GM18868 (cell line): ENCODE measurements around the gene CLMP.
"Not testable (repeated sequence)": the region's sequence is repeated elsewhere in the genome, so short reads cannot be mapped to it uniquely, and the experiment has no call there.

Experiments
- ATAC-seq: cut with Tn5 transposase; IDR thresholded peaks from one replicate; pipeline ENCODE4 v1.9.1; 2021; ENCODE audit warnings: mild to moderate bottlenecking, moderate library complexity; ENCODE audit not compliant: unreplicated experiment

Gene CLMP

GRCh38 chr11:123143476-123143875, 51.6 kb downstream of the CLMP start:
- ATAC-seq, result no peak

GRCh38 chr11:123139206-123139605, 55.8 kb downstream of the CLMP start:
- no peak for ATAC-seq

DNA sequence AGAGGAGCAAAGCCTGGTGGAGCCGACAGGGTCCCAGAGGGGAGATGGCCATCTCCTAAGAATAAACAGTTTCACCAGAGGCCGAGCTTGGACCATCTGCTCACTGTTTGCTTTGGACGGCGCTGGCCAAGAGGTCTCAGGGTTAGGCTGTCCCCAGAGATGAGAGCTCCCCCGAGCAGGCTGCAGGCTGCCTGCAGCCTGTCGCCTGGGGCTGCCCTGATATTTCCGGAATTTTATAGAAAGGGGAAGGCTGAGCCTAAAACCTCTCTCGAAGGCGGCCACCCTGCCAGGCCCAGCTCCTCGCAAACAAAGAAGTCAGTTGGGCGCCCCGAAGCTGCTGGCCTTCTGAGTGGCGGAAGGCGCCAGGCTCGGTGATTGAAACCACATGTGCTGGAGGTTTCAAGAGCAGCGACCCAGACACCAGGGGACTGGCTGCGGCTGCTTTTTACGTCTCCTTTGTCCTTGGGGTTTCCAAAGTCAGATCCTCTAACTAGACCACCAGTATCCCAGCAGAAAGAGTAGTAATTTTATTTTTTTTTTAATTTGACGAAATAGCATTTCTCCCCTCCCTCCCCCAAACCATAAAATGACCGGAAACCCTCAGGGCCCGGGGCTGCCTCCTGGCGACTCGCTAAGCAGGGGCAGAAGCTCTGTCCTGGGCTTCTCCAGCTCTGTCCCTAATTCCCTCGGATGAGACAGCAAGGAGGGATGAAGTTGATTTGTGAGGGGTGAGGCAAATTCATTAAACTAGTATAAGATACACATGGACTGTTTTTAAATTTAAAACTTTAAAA, 57.4 kb downstream of the CLMP start:
- ATAC-seq, result no peak

DNA sequence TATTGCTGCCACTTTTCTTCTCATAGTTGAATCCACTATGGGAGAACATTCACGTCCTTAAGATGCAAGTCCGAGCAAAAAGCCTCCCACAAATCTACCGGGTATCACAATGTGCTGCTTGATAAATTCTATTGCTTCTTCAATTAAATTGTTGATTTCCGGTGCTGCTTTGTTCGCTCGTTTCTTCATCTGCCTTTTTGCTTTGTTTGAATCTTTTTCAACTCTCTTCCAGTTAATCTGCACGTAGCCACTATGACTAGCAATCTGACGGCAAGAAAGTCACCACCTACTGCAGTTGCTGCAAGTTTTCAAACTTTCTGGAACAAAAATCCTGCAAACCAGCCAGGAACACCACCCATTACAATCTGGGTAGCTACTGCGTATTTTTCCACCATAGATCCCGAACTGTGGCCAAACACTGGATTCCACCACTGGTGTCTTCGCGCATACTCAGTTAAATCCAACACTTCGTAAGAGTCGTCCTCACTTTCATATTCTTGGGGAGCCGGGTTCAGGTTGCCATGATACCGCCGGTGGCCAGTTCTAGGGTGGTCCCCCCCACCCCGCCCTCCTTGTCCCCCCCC, 59.1 kb downstream of the CLMP start:
- ATAC-seq, result no peak

DNA sequence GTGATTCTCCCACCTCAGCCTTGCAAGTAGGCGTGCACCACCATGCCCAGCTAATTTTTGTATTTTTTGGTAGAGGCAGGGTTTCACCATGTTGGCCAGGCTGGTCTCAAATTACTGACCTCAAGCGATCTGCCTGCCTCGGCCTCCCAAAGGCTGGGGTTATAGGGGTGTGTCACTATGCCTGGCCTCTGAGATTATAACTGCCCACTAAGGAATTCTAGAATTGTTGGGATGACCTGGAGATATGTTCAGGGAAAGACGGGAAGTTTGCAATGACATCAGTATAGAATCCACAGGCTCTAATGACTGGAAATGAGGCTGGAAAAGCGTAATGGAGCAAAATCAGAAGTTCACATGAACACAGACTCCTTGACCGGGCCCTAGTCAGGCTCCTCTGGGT, 62.2 kb downstream of the CLMP start:
- no peak for ATAC-seq

DNA sequence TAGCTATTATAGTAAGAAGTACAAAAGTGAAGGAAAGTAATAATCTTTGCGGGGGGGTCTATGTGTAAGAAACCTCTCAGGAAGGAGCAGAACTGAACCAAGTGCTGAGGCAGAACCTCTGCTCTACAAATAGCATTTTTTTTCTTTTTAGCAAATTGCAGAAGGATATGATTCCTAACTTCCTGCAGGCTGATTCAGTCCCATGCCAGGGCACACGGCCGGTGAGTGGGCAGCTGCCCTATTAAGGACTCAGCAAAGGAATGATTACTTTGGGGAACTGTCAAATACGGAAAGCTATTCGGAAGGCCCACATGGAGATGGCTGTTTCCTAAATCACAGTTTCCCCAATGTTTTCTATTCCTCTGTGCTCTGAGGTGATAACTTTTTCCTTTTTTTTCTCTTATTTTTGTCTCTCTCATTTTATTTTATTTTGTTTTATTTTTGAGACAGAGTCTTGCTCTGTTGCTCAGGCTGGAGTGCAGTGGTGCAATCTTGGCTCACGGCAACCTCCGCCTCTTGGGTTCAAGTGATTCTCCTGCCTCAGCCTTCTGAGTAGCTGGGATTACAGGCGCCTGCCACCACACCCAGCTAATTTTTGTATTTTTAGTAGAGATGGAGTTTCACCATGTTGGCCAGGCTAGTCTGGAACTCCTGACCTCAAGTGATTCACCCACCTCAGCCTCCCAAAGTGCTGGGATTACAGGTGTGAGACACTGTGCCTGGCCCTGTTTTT, 62.8 kb downstream of the CLMP start:
- not testable (repeated sequence) for ATAC-seq

GRCh38 chr11:123129920-123130319, 65.1 kb downstream of the CLMP start:
- no peak for ATAC-seq

DNA sequence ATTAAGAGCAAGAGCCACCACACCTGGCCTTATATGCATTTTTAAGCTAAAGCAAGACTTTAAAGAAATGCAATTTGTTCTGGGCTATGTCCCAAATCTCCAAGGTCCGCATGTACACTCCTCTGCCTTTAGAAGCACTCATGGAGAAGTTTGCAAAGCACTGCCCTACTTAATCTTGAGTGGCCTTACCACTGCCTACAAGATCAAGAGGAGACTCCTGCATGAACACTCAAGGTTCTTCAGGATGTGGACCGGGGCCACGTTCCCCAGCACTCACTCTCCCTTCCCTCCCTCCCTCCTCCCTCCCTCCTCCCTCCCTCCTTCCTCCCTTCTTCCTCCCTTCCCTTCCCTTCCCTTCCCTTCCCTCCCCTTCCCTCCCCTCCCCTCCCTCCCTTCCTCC, 69.9 kb downstream of the CLMP start:
- no peak for ATAC-seq

- no peak for ATAC-seq
These were observed 72.2 kb downstream of the CLMP start for GRCh38 chr11:123122852-123123251.

GRCh38 chr11:123122341-123122740, 72.7 kb downstream of the CLMP start:
- ATAC-seq, result no peak

- no peak for ATAC-seq
These were observed 78.6 kb downstream of the CLMP start for GRCh38 chr11:123116486-123116885.

GRCh38 chr11:123111465-123111864, 83.6 kb downstream of the CLMP start:
- ATAC-seq, result no peak

GRCh38 chr11:123110397-123110796, 84.7 kb downstream of the CLMP start:
- ATAC-seq, result no peak

DNA sequence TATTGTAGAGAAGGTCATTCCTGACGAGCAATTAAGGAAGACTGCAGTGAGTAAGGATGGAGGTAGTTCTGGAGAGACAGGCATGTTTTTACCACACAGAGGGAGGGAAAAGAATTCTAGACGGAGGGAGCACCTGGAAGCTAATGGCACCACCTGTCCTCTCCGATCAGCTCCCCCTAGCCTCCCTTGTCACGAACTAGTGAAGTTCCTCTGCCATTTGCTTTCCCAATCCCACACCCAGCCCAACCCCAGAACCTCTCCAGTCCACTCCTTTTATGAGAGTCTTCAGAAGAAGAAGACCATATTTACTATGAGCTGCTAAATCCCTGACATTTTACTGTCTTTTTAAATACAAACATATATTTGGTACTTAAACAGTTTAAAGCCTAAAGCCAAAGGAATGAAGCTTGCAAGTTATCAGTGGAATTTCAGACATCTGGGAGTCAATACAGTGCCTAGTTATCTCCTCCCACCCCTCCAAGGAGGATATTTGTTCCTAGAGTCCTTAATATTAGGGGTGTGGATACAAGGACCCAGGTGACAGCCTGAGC, 87.0 kb downstream of the CLMP start:
- ATAC-seq, result no peak

GRCh38 chr11:123104697-123105096, 90.4 kb downstream of the CLMP start:
- no peak for ATAC-seq

DNA sequence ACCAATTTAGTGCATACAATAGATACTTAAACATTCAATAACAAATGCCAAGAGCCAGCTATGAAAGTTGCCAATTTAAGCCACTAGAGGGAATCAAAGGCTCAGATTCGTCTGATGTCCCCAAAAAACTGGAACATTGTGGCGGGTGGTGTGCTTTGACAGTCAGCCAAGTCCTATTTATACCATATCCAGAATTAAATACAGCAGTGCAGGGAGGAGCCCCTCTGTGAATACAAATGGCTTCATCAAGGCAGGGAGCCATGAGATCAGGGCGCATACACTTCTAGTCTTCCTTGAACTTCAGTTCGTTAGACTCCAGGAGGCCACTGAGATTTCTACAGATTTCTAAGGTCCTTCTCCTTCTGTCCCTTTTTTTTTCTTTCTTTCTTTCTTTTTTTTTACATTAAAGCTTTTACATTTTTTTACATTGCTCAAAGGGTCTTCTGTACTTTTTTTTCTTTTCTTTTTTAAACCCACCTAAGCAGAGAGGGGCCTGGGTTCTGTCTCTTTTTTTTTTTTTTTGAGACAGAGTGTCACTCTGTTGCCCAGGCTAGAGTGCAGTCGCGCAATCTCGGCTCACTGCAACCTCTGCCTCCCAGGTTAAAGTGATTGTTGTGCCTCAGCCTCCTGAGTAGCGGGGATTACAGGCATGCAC, 91.6 kb downstream of the CLMP start:
- ATAC-seq, result no peak

GRCh38 chr11:123100379-123101085, 94.5 kb downstream of the CLMP start:
- no peak for ATAC-seq

- no peak for ATAC-seq
These were observed 96.1 kb downstream of the CLMP start for GRCh38 chr11:123098990-123099389.

DNA sequence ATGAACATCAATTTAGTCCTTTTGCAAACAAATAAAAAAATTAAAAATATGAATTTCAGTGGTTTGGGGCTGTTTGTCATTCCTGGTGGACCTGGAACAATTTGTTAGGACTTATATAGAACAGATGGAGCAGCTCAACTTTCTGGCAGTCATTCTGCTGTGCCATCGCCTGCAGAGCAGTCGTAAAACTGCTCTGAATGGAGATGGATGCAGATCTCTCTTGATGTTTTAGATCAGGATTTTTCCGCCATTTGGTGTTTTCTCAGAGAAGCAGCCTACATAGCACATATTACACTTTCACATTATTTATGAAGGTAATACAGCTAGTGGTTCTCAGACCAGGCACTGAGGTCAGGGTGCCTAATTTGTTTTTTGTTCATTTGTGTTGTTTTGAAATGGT, 101.3 kb downstream of the CLMP start:
- ATAC-seq, result no peak

DNA sequence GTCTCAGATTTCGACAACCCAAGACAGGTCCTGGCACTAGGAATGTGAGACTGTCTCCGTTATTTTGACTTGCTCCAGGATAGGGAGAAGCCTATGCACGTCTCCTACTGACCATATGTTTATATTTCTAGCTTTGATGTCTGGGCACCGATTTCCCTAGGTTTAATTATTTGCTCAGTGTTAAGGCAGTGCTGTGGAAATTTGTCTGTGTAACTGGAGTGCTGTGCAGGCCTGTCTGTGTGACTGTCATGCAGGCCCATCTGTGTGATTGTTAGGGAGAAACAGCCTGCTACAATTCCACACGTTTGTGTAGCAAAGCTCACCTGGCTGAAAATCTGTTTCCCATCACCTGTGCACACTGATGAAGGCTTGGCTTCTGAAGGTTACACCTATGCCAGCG, 103.5 kb downstream of the CLMP start:
- no peak for ATAC-seq

DNA sequence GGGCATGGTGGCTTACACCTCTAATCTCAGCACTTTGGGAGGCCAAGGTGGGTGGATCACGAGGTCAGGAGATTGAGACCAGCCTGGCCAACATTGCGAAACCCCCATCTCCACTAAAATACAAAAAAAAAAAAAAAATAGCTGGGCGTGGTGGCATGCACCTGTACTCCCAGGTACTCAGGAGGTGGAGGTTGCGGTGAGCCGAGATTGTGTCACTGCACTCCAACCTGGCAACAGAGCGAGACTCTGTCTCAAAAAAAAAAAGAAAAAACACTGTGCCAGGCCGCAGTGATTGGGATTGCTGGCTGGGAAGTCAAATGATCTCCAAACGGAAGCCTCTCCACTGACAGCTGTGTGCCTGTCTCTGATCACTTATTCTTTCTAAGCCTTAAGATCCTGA, 104.9 kb downstream of the CLMP start:
- not testable (repeated sequence) for ATAC-seq
